HCT116 (cell line): ENCODE data around the gene IL3RA. TPM values are rescaled to one million over a fixed set of nuclear protein-coding genes. Genes with fewer than 3 reads are reported as not detected.

Experiments used
- ATAC-seq: fragments of 200-7000 bp; cut with Tn5 transposase; 2 replicates; pipeline ENCODE4 v1.9.1; 2020; ENCODE audit warnings: mild to moderate bottlenecking, moderate library complexity
- BruUV-seq: library from RNA; stranded (reverse); fragments of 400-500 nt; replicated peaks from 2 replicates; lab custom pipeline; 2021; lab: Mats Ljungman, UMichigan
- CTCF ChIA-PET: fragments of 300-600 bp; sonication (Branson Sonifier 250); formaldehyde crosslinking; loops from one replicate; lab custom pipeline; 2021; ENCODE audit warnings: antibody characterized with exemption; lab: Charles Lee
- POLR2A ChIA-PET: fragments of 300-600, 350-600 bp; sonication (Branson Sonifier 250); formaldehyde crosslinking; loops from one replicate; lab custom pipeline; 2021; ENCODE audit warnings: antibody characterized with exemption; lab: Charles Lee
- RAD21 ChIA-PET, 2 experiments: fragments of 300-600 bp; sonication (Branson Sonifier 250); formaldehyde crosslinking; loops; one replicate each; lab custom pipeline; 2023; ENCODE audit warnings: low total read pairs in 2 of 2; ENCODE audit not compliant: uncharacterized antibody in 2 of 2, unreplicated experiment in 2 of 2, low non-redundant PET in 1 of 2; lab: Charles Lee
- DNase-seq: peaks from one replicate; pipeline ENCODE4 v3.0.0-alpha.2; 2010; ENCODE audit warnings: low read depth, low spot score
- H2AFZ ChIP-seq: fragments of 200-600 bp; shearing (Covaris generic), sonication (generic); 2 replicates; pipeline ENCODE4 v1.6.1; 2017; ENCODE audit warnings: low read depth, mixed run types, mixed read lengths, antibody characterized with exemption, low read length; ENCODE audit not compliant: poor library complexity, severe bottlenecking
- H3K27ac ChIP-seq: 2 replicates; pipeline ENCODE4 v1.5.1; 2012; ENCODE audit warnings: low read depth, low read length
- H3K27me3 ChIP-seq: fragments of 200-600 bp; sonication (generic); 2 replicates; pipeline ENCODE4 v1.6.1; 2016; ENCODE audit warnings: mixed run types, low read length, mixed read lengths; ENCODE audit not compliant: insufficient read depth
- H3K36me3 ChIP-seq, 2 experiments: fragments of 200-500 bp in 1 of 2; fragments of 200-600 bp in 1 of 2; sonication (Bioruptor generic) in 1 of 2; sonication (generic) in 1 of 2; 2 replicates each; pipeline versions ENCODE4 v1.5.1 to v1.6.1; 2014 to 2016; ENCODE audit warnings: low read length in 2 of 2, inconsistent platforms in 1 of 2, mixed read lengths in 1 of 2, mixed run types in 1 of 2; ENCODE audit not compliant: insufficient read depth in 2 of 2, control insufficient read depth in 1 of 2
- H3K4me1 ChIP-seq, 2 experiments: fragments of 200-600 bp in 1 of 2; sonication (generic) in 1 of 2; 2 replicates each; pipeline versions ENCODE4 v1.5.1 to v1.6.1; 2012 to 2017; ENCODE audit warnings: low read length in 2 of 2, inconsistent platforms in 1 of 2, mild to moderate bottlenecking in 1 of 2, mixed read lengths in 1 of 2, mixed run types in 1 of 2, moderate library complexity in 1 of 2; ENCODE audit not compliant: insufficient read depth in 2 of 2, control insufficient read depth in 1 of 2
- H3K4me2 ChIP-seq: fragments of 200-600 bp; sonication (generic); 2 replicates; pipeline ENCODE4 v1.6.1; 2017; ENCODE audit warnings: mixed run types, low read length, mixed read lengths
- H3K4me3 ChIP-seq, 2 experiments: fragments of 200-600 bp in 1 of 2; sonication (generic) in 1 of 2; replicated peaks in 1 of 2; 2 replicates each; pipeline ENCODE4 v1.5.1; 2011 to 2016; ENCODE audit warnings: low read length in 2 of 2, control low read depth in 1 of 2, low read depth in 1 of 2, mild to moderate bottlenecking in 1 of 2, mixed read lengths in 1 of 2, mixed run types in 1 of 2
- H3K79me2 ChIP-seq: fragments of 200-600 bp; sonication (generic); 2 replicates; pipeline ENCODE4 v1.6.1; 2017; ENCODE audit warnings: mild to moderate bottlenecking, mixed run types, low read length, moderate library complexity, mixed read lengths; ENCODE audit not compliant: insufficient read depth
- H3K9ac ChIP-seq: fragments of 200-600 bp; sonication (generic); 2 replicates; pipeline ENCODE4 v1.6.1; 2016; ENCODE audit warnings: low read length, mixed read lengths
- H3K9me2 ChIP-seq: fragments of 200-600 bp; sonication (generic), shearing (Covaris generic); 2 replicates; pipeline ENCODE4 v1.6.1; 2017; ENCODE audit warnings: mixed run types, mild to moderate bottlenecking, moderate library complexity; ENCODE audit not compliant: insufficient read depth
- H3K9me3 ChIP-seq, 2 experiments: fragments of 200-500 bp in 1 of 2; fragments of 200-600 bp in 1 of 2; sonication (Bioruptor generic) in 1 of 2; sonication (generic) in 1 of 2; 2 replicates each; pipeline ENCODE4 v1.6.1; 2014 to 2017; ENCODE audit warnings: low read length in 2 of 2, mixed read lengths in 2 of 2, inconsistent platforms in 1 of 2, low read depth in 1 of 2, mild to moderate bottlenecking in 1 of 2, mixed run types in 1 of 2, moderate library complexity in 1 of 2; ENCODE audit not compliant: control insufficient read depth in 1 of 2, insufficient read depth in 1 of 2
- H4K20me1 ChIP-seq: fragments of 200-600 bp; sonication (generic), shearing (Covaris generic); 2 replicates; pipeline ENCODE4 v1.6.1; 2017; ENCODE audit warnings: mixed run types, mild to moderate bottlenecking, moderate library complexity; ENCODE audit not compliant: insufficient read depth
- ATF3 ChIP-seq: IDR thresholded peaks from 2 replicates; pipeline ENCODE4 v1.6.1; 2012
- CBX3 ChIP-seq: IDR thresholded peaks from 2 replicates; pipeline ENCODE4 v1.6.1; 2012; ENCODE audit warnings: low read depth
- CEBPB ChIP-seq: IDR thresholded peaks from 2 replicates; pipeline ENCODE4 v1.6.1; 2012; ENCODE audit warnings: low read depth
- EZH2 ChIP-seq: fragments of 200-600 bp; sonication (generic); IDR thresholded peaks from 2 replicates; pipeline ENCODE4 v1.6.1; 2017; ENCODE audit warnings: antibody characterized with exemption, mixed run types
- EZH2phosphoT487 ChIP-seq: fragments of 200-600 bp; IDR thresholded peaks from 2 replicates; pipeline ENCODE4 v1.6.1; 2018; ENCODE audit warnings: antibody characterized with exemption, borderline replicate concordance
- FOSL1 ChIP-seq: IDR thresholded peaks from 2 replicates; pipeline ENCODE4 v1.6.1; 2012; ENCODE audit warnings: low read depth
- MAX ChIP-seq: IDR thresholded peaks from 2 replicates; pipeline ENCODE4 v1.6.1; 2012
- POLR2A ChIP-seq: IDR thresholded peaks from 2 replicates; pipeline ENCODE4 v1.7.0; 2011; ENCODE audit warnings: borderline replicate concordance; ENCODE audit not compliant: insufficient read depth, insufficient read length; ENCODE audit errors: extremely low read depth
- POLR2AphosphoS5 ChIP-seq: IDR thresholded peaks from 2 replicates; pipeline ENCODE4 v1.6.1; 2011; ENCODE audit warnings: mild to moderate bottlenecking, low read depth, low read length, moderate library complexity
- RAD21 ChIP-seq: IDR thresholded peaks from 2 replicates; pipeline ENCODE4 v1.6.1; 2012; ENCODE audit warnings: low read depth, mild to moderate bottlenecking
- REST ChIP-seq: IDR thresholded peaks from 2 replicates; pipeline ENCODE4 v1.6.1; 2012; ENCODE audit warnings: low read depth
- SIN3A ChIP-seq: IDR thresholded peaks from 2 replicates; pipeline ENCODE4 v1.6.1; 2012; ENCODE audit warnings: low read depth
- SP1 ChIP-seq: IDR thresholded peaks from 2 replicates; pipeline ENCODE4 v1.6.1; 2012; ENCODE audit warnings: low read depth
- SRF ChIP-seq: IDR thresholded peaks from 2 replicates; pipeline ENCODE4 v1.6.1; 2012; ENCODE audit warnings: low read depth
- TCF7L2 ChIP-seq: IDR thresholded peaks from 2 replicates; pipeline ENCODE4 v1.7.0; 2011; ENCODE audit warnings: borderline replicate concordance, inconsistent platforms; ENCODE audit not compliant: insufficient read depth, insufficient read length; ENCODE audit errors: extremely low read depth
- YY1 ChIP-seq: IDR thresholded peaks from 2 replicates; pipeline ENCODE4 v1.6.1; 2011; ENCODE audit warnings: low read length, low read depth, moderate library complexity, mild to moderate bottlenecking; ENCODE audit not compliant: insufficient replicate concordance; ENCODE audit errors: extremely low read depth
- ZFX ChIP-seq: fragments of 450-650 bp; IDR thresholded peaks from 2 replicates; pipeline ENCODE4 v1.6.1; 2017
- intact Hi-C: fragments of 100-400 bp; cut with micrococcal nuclease; formaldehyde crosslinking; loops from 2 replicates; pipeline ENCODE4 v1.10.0; 2022
- total RNA-seq: library from RNA; stranded (reverse); gene quantifications from one replicate; pipeline ENCODE4 v1.2.1, GENCODE V29; 2021; ENCODE audit not compliant: unreplicated experiment

The IL3RA gene
- total RNA-seq, 1 experiment from 2014 or later, result not detected

GRCh38 chrX:1400049-1400448 lies 63.5 kb downstream of the IL3RA start:
- H3K9me2 ChIP-seq, result no peaks in the 10 kb centered on the region
- H3K4me2 ChIP-seq, result no peak overlapping the region
- no peak overlapping the region for H3K9ac ChIP-seq
- ChIA-PET POLR2A (no interaction called here), CTCF (no interaction called here), RAD21 (no interaction called here)
- no peaks in the 10 kb centered on the region for H3K27me3 ChIP-seq
- peaks cover 4 to 13% of the 10 kb centered on the region in 2 experiments; a peak in 2 of 4 replicates for H3K36me3 ChIP-seq
- BruUV-seq, result no TSS peak
- H3K27ac ChIP-seq, result no peak overlapping the region
- no peak overlapping the region for H2AFZ ChIP-seq
- H3K9me3 ChIP-seq, result no peaks in the 10 kb centered on the region
- peaks cover 0 to 6% of the 10 kb centered on the region in 2 experiments; a peak in 1 of 4 replicates for H3K4me1 ChIP-seq
- DNase-seq, result no peak
- no peak overlapping the region for H3K4me3 ChIP-seq
- TF ChIP-seq EZH2 (no peak), POLR2A (no peak), SRF (no peak), ATF3 (no peak), REST (no peak), YY1 (no peak), ZFX (no peak), CEBPB (no peak), CBX3 (no peak), RAD21 (no peak), TCF7L2 (no peak), EZH2phosphoT487 (no peak), MAX (no peak), POLR2AphosphoS5 (no peak), FOSL1 (no peak), SP1 (no peak), SIN3A (no peak)
- intact Hi-C loops, result no loop called here
- ATAC-seq, result no peak
- H3K79me2 ChIP-seq, result peaks cover 4% of the 10 kb centered on the region; the same call in 1 of the 2 replicates
- H4K20me1 ChIP-seq, result no peaks in the 10 kb centered on the region
